ENCODE measurements around the gene CDC6.

CDC6 gene

GRCh38 chr17:40323391-40324381, 36.0 kb downstream of the CDC6 start:
- no peak for DNase-seq (ENCODE audit: low read depth)
- H3K4me3 ChIP-seq (ENCODE audit: low read depth, low read length): no peak overlapping the region
- TF ChIP-seq, protein P1, sequence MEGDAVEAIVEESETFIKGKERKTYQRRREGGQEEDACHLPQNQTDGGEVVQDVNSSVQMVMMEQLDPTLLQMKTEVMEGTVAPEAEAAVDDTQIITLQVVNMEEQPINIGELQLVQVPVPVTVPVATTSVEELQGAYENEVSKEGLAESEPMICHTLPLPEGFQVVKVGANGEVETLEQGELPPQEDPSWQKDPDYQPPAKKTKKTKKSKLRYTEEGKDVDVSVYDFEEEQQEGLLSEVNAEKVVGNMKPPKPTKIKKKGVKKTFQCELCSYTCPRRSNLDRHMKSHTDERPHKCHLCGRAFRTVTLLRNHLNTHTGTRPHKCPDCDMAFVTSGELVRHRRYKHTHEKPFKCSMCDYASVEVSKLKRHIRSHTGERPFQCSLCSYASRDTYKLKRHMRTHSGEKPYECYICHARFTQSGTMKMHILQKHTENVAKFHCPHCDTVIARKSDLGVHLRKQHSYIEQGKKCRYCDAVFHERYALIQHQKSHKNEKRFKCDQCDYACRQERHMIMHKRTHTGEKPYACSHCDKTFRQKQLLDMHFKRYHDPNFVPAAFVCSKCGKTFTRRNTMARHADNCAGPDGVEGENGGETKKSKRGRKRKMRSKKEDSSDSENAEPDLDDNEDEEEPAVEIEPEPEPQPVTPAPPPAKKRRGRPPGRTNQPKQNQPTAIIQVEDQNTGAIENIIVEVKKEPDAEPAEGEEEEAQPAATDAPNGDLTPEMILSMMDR (conservative IDR thresholded peaks at IDR 0.05; ENCODE audit: low read depth, low read length): no peak

DNA sequence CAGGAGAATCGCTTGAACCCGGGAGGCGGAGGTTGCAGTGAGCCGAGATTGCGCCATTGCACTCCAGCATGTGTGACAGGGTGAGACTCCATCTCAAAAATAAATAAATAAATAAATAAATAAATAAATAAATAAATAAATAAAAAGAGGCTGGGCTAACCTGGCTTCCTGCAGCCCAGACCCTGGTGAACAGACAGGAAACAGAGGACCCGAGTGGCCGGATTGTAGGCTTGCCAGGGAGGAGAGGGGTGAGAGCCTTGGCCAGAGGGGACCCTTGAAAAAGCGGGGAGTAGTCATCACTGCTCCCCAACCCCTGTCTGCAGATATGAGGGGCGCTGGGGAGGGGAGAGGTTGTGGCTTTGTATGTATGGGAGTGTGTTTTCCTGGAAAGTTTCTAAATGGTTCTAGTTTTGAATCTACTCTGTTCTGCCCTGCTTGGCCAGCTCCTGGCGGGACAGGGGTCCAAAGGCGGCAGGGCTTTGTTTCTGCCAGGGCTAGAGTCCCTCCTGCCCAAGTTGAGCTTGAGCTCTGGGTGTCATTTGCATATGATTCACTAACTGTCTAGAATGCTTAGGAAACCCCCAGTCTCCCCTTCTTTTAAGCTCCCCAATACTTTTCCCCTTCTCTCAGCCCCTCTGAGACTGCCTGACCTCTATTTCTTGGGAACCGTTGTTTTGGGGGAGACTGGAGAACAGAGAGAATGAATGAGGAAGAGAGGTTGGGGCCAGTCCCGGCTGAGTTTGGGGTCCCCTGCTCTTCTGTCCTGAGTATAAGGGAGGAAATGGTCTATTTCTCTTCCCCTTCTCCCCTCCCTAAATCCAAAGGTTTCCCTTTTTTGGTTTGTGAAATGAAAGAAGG, 37.7 kb downstream of the CDC6 start:
- no peak for DNase-seq (ENCODE audit: low read depth)
- TF ChIP-seq, protein P1 (conservative IDR thresholded peaks at IDR 0.05; ENCODE audit: low read depth, low read length): no peak
- no peak overlapping the region for H3K4me3 ChIP-seq (ENCODE audit: low read depth, low read length)

DNA sequence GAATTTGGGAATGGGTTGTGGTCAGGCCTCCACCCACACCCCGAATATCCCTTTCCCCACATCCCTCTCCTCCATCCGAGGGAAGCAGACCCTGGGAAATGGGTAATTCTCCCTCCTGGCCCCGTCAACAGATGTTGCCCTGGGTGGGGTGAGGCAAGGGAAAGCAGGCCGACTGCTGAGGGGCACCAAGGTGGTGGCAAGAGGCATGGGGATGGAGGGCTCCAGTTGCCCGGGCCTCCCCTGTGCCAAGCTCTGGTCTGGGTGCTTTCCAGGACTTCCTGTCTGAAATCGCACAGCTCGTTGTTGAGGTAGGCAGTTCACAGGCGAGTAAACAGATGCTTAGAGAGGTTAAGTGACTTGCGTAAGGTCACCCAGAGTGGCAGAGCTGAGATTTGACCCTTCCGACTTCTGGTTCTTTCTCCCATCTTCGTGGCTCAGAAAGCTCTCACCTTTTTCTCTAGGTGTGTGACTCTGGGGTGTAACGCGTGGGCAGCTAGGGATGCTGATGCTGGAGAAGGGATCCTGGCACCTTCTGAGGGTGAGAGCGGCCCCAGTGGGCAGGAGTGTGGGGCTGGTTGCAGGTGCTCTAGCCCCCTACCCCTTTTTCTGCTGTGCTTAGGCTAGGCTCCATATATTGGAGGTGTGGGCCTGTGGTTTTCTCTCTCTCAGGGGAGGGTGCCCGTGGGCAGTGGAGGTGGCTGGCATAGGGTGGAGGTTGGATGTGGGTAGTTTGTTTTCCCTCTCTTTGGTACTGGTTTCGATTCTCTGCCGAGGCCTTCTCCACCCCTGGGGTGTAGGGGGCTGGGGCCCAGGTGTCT, 38.5 kb downstream of the CDC6 start:
- no peak overlapping the region for H3K4me3 ChIP-seq (ENCODE audit: low read depth, low read length)
- DNase-seq (ENCODE audit: low read depth): no peak

DNA sequence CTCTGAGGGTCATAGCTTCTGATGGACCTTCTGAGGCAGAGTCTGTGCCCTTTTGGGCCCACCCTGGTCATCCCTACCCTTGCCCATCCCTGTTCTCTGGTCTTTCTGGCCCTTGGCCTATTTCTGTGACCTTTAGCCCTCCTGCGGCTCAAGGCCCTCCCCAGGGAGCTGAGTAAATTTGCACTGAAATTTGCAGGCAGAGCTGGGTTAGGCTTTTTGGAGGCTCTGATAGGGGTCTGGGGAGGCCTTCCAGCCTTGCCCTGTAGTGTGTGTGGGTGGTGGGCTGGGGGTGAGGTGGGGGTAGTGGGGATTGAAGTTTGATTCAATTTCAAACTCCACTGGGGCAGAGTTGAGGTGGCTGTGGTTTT, 39.1 kb downstream of the CDC6 start:
- TF ChIP-seq, protein P1 (conservative IDR thresholded peaks at IDR 0.05; ENCODE audit: low read depth, low read length): no peak
- no peak overlapping the region for H3K4me3 ChIP-seq (ENCODE audit: low read depth, low read length)
- DNase-seq (ENCODE audit: low read depth): no peak

More for the DNA sequence above, 38.5 kb downstream of the CDC6 start:
- TF ChIP-seq, protein P1 (conservative IDR thresholded peaks at IDR 0.05; ENCODE audit: low read depth, low read length): no peak

- no peak for DNase-seq (ENCODE audit: low read depth)
These were observed 39.6 kb downstream of the CDC6 start for GRCh38 chr17:40327244-40327729.

More at GRCh38 chr17:40327244-40327729, 39.6 kb downstream of the CDC6 start:
- TF ChIP-seq, protein P1 (conservative IDR thresholded peaks at IDR 0.05; ENCODE audit: low read depth, low read length): no peak
- no peak overlapping the region for H3K4me3 ChIP-seq (ENCODE audit: low read depth, low read length)

Data from choroid plexus epithelial cell (primary cell).